HG03139 (cell line): Measurements from ENCODE around the gene PACRG.
"Not testable (repeated sequence)": the region's sequence is repeated elsewhere in the genome, so short reads cannot be mapped to it uniquely, and the experiment has no call there.

Experiments used
- ATAC-seq: cut with Tn5 transposase; IDR thresholded peaks from one replicate; pipeline ENCODE4 v1.9.1; 2021; ENCODE audit not compliant: unreplicated experiment

The PACRG gene

DNA sequence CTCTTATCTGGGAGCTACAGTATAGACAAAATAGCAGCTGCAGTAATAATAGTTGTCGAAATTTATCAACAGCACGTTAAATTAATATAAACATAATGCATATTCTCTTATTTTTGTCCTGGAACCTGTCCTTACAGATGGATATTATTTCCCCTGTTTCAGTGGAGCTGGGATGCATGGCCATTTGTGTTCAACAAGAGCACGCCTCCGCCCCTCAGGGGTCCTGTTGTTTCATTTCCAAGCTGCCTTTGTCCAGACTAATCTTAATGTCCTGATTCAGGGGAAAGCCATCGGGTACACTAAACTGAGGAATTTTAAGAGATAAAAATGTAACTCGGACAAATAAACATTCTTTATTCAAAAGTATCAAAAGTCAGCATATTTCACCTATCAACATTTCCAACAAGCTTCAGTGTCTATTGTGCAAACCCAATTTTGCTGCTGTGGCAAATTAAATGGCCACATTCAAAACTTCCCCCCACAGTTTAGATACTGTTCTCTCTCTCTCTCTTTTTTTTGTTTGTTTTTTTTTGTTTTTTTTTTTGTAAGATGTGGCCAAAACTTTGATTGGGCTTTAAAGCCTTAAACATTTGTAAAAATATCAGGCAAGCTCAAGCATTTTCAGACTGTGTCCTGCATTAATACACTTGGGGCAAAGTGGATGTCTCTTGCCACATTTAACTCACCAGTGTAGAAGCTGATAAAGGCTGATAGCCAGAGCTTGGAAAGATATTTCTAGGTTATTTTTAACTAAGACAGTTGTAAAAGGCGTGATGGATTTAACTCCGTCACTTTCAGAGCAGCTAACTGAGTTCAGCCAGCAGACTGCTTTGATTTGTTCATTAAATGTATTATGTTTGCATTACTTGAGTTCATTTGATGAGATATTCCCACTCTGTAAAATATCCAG, 574.2 kb downstream of the PACRG start:
- ATAC-seq, result no peak

DNA sequence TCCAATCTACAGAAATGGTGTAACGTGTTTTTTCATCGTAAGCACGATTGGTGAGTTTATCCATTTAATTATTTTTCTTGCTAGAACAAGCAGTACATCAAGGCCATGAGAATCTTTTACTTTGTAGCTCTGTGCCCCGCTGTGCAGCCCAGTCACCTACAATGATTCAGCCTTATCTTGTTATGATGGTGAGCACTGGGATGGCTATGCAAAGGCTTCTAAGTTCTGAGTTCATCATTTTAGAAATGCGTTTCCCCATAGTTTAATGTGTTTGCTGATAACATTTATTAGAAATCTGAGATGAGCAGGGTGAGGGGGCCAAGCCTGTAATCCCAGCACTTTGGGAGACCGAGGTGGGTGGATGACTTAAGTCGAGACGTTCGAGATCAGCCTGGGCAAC, 575.0 kb downstream of the PACRG start:
- no peak for ATAC-seq

DNA sequence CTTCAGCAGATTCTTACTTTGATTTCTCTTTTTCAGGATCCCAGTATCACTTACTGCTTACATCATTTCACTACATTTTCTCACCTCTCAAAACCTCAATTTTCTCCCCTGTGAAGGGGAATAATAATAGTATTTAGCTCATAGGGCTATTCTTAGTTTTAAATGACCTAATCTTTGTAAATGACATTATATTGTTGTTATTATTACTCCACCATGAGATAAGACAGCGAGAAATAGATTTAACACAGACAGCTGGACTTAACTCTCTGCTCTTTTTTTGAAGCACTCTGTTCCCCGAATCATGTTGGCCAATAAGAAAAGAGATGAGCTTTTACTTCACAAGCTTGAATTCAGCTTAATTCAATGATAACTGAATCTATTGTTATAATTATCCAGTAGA, 578.2 kb downstream of the PACRG start:
- ATAC-seq, result no peak

DNA sequence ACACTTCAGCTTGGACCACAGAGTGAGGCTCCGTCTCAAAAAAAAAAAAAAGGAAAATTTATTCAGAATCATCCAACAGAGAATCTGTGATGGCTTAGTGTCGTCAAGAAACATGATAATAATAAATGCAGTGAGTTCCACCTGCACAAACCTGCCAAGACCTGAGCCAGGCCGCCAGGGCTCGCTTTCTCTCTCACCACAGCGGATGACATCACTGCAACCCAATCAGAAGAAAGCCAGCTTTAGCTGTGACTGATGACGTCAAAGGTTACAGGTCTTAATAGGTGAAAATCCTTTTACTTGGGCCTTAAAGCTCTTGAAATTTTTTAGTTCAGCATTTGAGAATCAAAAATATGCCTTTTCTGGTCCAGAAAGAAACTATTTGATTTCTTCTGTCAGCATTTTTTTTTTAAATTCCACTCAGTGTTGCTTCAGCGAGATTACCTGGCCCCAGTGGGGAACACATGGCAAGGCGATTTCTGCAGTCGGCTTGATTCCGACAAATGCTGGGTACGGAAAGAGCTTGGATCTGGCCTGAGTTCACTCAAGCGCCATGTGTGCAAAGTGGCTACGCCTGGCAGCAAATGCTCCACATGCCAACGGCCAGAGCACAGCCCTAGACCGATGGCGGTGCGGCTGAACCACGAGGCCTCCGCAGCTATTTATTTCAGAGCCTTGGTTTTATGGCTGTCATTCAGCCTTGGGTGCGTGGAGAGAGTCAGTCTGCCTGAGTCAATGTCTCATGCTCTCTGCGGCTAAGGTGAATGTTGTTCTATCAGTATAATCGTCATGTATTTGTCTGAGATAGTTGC, 581.1 kb downstream of the PACRG start:
- no peak for ATAC-seq

DNA sequence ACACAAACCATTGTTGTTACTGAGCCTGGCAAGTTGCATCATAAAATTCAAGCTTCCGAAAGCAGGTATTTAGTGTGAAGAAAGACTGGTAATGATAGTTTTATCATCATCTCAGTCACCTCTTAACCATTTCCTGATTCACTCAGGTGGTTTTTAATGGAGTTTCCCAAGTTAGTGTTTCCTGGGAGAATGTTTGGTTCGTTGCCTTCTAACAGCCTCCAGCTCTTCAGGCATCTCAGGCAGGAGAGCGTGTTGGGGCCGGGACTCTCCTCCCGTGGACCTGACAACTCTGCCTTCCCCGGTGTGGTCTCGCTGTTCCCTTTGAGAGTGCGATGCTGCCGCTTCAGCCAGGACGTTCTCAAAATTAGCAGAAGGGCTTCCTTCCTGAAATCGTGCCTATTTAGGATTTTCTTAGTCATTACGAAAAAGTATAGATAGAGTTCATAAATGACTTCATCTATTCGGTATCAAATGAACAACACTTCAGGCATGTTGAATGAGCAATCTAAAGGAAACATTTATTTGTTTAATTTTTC, 581.8 kb downstream of the PACRG start:
- ATAC-seq, result no peak

DNA sequence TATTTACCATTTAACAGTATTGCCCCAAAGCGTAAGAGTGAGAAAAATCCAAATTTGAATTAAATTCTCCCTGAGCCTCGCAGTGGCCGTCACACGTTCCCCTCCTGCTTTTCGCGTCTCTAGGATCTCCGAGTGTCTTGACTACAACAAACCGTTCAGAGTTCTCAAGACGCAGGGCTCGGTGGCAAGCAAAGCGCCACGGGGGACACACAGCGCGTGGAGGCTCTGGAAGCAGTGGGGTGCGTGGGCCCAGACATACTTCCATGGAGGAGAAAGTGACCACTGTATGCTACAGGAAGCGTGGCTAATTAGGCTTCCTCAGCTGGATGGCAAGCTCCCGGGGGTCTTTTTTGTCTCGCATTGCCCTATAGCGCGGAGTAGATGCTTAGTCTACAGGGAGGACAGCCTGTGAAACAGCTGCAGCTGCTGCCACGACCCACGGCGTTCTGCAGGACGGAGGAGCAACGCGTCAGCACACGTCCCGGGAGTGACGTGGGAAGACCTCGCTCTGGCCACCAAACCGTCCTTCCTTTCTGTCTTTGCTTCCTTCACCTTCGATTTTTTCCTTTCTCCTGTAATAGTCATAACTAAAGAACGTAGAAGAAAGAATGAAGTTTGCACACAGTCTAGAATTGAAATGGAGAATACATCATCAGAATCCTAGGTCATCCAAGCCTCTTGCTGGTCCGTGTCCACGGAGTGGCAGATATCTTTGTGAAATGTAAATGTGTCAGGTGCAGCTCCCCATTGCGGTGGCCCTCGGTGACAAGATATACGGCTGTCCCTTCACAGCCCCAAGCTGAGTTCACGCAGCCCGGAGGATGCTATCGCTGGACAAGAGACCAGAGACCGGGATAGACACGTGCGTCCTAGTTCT, 582.6 kb downstream of the PACRG start:
- ATAC-seq, result no peak

DNA sequence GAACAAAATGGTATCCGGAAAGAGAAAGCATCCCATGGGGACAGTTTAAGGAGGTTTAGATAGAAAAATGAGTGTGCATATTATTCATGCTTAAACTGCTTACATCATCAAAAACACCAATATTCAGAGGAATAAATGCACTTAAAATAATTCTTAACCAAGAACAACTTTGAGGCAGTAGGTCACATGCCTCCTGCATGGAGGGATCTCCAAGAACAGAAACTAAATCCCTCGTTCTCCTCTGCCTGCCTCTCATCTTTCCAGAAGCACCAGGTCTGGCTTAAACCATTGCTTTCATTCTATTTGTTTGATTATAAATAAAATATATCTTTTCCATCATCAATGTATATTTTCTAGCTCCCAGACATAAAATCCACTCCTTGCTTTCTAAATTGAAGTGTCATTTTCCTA, 583.2 kb downstream of the PACRG start:
- ATAC-seq, result no peak

DNA sequence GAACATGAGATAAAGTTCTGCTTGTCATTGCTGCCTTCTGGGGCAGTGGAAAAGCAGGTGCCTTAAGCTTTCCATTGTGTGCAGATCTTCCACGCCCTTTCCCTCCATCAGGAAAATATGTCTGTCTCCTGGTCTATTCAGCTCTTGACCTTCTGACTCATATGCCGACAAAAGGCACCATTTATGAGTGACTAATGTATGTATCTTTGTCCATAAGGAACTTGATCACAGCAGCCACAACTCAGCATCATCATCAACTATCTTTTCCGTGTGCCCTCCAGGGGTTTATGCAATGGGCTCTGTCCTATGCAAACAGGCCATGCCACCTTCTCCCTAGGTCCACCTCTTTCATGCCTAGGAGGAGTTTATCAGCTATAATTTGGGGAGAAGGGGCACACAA, 584.1 kb downstream of the PACRG start:
- ATAC-seq, result no peak

DNA sequence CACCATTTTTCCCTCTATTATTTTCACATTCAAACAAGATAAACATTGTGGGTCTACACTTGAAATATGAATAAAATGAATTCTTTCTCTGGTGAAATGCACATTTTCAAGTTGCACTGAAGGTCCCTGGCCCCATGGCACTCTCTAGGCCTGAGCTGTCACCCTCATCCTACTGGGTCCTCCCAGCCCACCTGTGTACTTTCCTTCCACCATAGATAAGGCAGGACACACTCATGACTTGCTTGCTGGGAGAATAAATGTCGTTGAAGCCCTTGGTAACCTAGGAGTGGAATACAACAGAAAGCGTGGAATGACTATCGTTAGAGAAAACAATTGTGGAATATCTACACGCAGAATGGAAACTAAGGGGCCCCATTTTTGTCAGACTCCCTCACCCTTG, 585.8 kb downstream of the PACRG start:
- no peak for ATAC-seq

DNA sequence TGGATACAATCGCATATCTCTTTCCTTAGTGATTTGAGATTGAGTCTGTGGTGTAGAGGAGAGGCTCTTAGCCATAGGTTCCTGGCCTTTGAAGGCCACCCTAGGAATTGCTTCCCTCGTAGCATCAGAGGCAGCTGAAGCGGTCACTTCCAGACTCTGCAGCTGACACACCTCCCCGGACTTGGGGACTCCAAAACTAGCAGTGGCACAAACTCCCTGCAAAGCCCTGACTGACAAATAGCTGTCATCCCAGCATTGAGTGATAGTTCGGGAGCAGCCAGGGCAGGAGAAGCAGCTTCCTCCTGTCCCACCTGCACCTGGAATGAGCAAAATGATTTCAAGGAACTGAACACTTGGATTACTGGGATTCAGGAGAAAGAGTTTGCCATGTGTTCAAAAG, 586.2 kb downstream of the PACRG start:
- no peak for ATAC-seq

DNA sequence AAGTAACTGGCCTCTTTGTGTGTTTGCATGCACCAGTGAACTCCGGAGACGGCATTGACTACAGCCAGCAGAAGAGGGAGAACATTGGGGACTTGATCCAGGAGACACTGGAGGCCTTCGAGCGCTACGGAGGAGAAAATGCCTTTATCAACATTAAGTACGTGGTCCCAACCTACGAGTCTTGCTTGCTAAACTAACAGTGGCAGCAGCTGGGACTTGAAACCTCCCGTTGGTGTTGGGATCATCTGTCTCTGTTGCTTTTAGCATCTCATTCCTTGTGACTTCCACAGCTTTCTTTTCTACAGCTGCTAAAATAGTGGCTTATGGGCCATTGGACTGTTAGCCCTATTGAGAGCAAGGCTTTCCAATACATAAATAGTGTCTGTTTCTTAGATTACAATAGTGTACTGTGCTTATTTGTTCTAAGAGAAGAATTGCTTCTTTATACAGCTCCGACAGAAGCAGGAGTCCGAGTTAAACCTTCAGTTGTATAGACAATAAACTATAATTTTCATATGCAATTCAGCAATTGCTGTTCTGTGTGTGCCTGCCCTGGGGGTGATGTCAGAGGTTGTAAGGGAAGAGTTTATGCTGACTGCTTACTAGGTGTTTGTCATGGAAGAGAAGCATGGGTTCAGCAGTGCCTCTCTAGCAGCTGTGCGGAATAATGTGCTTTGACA, 587.2 kb downstream of the PACRG start:
- no peak for ATAC-seq

DNA sequence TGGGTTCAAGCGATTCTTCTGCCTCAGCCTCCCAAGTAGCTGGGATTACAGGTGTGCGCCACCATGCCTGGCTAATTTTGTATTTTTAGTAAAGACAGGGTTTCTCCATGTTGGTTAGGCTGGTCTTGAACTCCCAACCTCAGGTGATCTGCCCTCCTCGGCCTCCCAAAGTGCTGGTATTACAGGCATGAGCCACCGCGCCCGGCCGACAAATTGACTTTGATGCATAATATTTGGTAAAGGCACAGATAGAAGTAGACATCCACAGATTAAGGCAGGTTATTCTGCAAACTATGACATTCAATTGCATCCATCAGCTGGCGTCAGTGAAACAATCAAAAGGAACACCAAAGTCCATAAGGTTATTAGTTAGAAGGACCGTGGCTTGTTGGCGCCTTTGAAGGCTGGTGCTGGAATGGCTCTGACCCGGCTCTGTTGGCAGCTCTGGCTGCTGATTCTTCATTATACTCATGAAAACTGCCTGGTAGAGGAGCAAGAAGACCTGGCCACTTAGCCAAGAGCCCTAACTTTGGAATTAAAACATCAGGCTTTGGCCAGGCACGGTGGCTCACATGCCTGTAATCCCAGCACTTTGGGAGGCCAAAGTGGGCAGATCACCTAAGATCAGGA, 589.2 kb downstream of the PACRG start:
- not testable (repeated sequence) for ATAC-seq

DNA sequence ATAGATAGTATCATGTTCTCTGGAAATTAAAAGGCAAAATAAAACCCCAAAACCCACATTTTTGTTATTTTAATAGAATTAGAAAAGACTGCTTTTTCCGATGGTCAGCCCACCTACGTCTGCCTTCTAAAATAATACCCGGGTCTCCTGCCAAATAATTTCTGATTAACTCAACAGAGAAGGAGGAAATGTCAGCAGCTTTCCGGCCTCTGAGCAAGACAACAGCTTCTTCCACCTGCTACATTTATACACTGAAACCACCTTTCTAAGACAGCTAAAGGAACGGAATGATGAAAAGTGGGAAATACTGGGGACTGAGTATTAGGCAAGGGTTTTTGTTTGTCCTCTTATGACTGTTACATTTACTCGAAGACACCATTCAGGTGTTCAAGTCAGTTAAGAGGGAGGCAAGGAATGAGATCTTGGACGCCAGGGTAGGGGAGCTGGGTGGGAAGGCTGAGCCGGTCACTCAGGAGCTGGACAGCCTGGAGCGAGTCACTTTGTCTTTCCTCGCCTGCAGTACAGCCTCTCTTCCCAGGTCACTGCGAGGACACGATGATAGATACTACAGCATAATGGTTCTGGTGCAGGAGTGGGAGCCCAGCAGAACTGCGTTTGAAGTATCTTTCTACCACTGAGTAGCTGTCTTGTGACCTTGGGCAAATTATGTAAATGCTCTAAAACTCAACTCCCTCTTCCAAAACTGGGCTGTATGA, 590.5 kb downstream of the PACRG start:
- ATAC-seq, result no peak

DNA sequence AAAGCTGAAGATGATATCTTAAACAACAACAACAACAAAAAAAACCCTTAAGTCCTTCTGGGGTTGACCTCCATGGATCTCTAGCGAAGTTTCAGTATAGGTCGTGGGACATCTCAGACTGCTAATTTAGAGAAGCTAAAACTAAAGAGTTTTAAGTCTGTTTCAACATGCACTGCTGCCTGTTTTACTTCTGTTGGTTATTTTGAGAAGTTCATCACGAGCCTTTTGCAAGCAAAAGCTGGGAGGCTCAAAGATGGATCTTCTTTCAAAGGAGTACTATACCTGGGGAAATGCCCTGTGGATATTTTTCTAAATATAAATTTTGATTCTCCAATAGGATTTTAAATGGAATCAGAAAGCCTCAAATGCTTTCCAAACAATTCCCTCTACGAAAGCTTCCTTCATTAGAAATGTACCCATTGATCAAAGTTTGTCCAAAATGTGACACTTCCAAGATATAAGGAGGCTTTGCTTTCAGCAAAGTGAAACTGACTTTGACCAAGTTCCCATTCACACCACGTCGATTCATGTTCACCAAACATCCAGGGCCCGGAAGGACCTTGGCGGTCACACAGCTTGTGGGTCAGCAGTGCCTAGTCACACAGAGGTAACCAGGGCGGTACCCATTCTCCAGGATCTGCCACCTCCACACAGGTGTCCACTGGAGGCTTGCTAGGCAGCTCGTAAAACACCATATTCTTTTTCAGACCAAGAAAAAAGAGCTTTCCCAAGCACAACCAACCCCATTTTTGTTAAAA, 592.0 kb downstream of the PACRG start:
- ATAC-seq, result no peak

DNA sequence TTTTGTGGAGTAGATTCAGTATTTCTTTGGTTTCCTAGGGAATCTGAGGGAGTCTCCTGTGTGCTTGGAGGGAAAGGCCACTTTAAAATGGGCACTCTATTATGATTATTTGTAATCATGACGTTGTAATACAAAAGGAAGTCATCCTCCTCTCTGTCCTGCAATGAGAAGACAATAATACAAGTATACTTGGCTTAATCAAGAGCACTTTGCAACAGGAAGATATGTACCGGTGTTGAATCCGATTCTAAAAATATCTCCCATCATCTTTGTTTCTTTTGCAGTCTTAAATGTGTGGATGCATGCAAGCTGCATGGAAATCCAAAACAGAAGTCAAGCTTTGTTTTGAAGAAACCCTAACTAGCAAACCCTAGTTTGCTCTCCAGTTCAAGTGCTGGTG, 592.6 kb downstream of the PACRG start:
- no peak for ATAC-seq

DNA sequence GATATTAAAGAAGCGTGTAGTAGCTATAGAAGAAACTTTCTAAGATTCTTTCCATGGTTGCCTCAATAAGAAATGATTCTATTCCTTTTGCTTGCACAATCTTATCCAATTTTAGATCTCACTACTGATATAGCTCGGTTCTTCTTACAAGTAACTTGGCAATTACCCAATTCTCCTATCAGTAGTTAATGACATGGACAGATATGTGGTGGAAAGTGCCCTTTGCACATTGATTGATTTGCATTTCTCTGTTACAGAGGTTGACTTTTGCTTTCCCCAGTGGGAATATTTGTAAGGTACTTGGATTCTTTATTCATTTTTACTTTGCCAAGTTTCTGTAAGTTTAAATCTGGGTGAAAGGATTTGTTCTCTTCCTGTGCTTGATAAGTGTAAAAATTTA, 593.0 kb downstream of the PACRG start:
- no peak for ATAC-seq

DNA sequence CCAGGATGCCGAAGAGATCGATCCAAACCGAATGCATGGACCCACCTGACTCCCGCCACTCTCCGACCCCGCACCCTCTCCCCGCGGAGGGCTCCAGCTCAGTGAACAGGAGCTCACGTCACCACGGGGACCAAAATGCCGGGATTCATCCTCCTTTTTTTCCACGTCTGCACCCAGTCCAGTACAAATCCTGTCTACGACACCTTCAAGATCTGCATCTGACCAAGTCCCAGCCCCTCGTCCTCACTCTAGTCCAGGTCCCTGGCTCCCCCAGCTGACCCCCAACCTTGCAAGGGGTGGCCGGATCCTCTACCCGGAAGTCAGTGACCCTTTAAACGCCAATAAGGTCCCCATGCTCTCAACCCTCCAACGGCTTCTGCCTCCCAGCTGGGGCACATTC, 593.9 kb downstream of the PACRG start:
- no peak for ATAC-seq

DNA sequence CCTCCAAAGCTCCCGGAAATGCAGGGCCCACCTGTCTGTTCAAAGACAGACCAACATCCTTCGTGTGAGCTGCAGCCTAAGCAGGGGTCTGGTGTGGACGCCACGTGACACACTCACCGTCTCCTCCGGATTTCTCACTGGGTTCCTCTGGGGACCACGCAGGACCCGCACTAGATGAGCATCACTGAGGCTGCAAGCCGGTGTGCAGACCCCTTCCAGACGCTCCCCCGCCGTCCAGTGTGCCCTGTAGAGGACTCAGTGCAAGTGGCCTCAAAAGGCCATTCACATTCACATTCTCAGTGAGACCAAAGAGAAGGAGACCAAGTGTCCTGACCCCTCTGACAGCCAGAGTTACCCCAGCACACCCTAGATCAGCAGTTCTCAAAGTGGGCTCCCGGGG, 595.5 kb downstream of the PACRG start:
- no peak for ATAC-seq

DNA sequence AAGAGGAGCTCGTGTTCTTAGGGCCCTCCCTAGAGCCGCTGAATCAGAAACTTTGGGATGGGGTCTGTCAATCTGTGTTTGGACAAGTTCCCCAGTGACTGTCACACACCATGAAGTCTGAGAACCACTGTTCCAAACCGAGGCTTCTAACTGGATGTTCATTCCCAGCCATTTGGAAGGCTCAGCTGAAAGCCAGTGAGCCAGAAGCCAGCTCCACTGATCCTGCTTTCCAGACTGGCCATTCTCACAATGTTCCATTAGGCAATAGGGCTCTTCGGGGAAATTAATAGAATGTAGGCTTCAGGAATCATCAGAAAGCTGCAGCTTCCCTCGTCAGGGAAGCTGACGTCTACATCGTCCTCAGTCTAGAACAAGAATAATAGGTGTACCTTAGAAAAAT, 595.9 kb downstream of the PACRG start:
- no peak for ATAC-seq
